ENCODE results near the gene CACNB2. TPM values are rescaled to one million over a fixed set of nuclear protein-coding genes. Genes with fewer than 3 reads are reported as not detected.

Gene CACNB2
- total and polyA plus RNA-seq, 2 donors (not counting 3 experiments of a cell fraction or from before 2014, with no cell fraction given) = not detected

- Histone ChIP-seq H3K27me3 (ENCODE audit: control insufficient read depth in 2 of 2, insufficient read depth in 2 of 2, low read length in 2 of 2) (no peaks in the 10 kb centered on the region), H3K4me1 (ENCODE audit: control insufficient read depth, extremely low read depth, insufficient read depth, low read length) (no peaks in the 10 kb centered on the region), H3K9me3 (replicated peaks; ENCODE audit: control insufficient read depth, insufficient read depth, low read length) (no peaks in the 10 kb centered on the region), H3K4me2 (ENCODE audit: insufficient read depth, low read length) (no peak overlapping the region), H3K9ac (replicated peaks; ENCODE audit: extremely low read depth, insufficient read depth, low read length) (no peak overlapping the region), H3K4me3 (replicated peaks in 1 of 3; ENCODE audit: insufficient read depth in 1 of 3, low read depth in 1 of 3, low read length in 3 of 3) (no peak overlapping the region), H3K27ac (ENCODE audit: insufficient read depth, low read depth, low read length) (no peak overlapping the region), H3K9me1 (replicated peaks; ENCODE audit: control insufficient read depth, extremely low read depth, insufficient read depth, low read length) (no peaks in the 10 kb centered on the region), H3K36me3 (ENCODE audit: control insufficient read depth in 2 of 2, extremely low read depth in 1 of 2, insufficient read depth in 2 of 2, low read length in 2 of 2) (no peaks in the 10 kb centered on the region), H2AFZ (ENCODE audit: low read depth, low read length) (no peak overlapping the region), H4K20me1 (replicated peaks; ENCODE audit: control insufficient read depth, extremely low read depth, insufficient read depth, low read length) (no peaks in the 10 kb centered on the region), H3K79me2 (ENCODE audit: control insufficient read depth, insufficient read depth, low read length) (no peaks in the 10 kb centered on the region)
- ChIA-PET CTCF (interaction anchor here (1.1 kb wide), 1 partner anchor 9 kb away, joined by 4 read pairs; no protein-coding TSS in a partner anchor), POLR2A (no interaction called here)
- intact Hi-C loops (cut with micrococcal nuclease) = no loop called here
- DNase-seq (ENCODE audit: low read depth, low spot score) (no peak), FAIRE-seq (no peak)
- dilution Hi-C loops (cut with MboI; ENCODE audit: extremely low pct_ligation_motif_present, low sequenced_read_pairs) = no loop called here
- BruUV-seq (replicated peaks) = no TSS peak
- TF ChIP-seq MAX (IDR thresholded peaks at IDR 0.05; ENCODE audit: insufficient read depth, insufficient read length) = no peak
- no peak for TF ChIP-seq POLR2A (IDR thresholded peaks at IDR 0.05; ENCODE audit: low read depth, low read length)
- TF ChIP-seq MYC (IDR thresholded peaks at IDR 0.05; ENCODE audit: low read depth, low read length) = no peak
- TF ChIP-seq EZH2 (IDR thresholded peaks at IDR 0.05; ENCODE audit: borderline replicate concordance, low read depth, low read length, severe bottlenecking) = no peak
- TF ChIP-seq POLR2AphosphoS5 (IDR thresholded peaks at IDR 0.05; ENCODE audit: insufficient read depth, low read depth, low read length) = no peak
- TF ChIP-seq JUN (IDR thresholded peaks at IDR 0.05; ENCODE audit: borderline replicate concordance, insufficient read depth, insufficient read length, low read depth) = no peak
- TF ChIP-seq CTCF (IDR thresholded peaks at IDR 0.05; ENCODE audit: extremely low read depth in 1 of 2, insufficient read depth in 1 of 2, low read depth in 1 of 2, low read length in 2 of 2) = no peak
- TF ChIP-seq FOS (IDR thresholded peaks at IDR 0.05; ENCODE audit: borderline replicate concordance, insufficient read depth, low read length) = no peak
- TF ChIP-seq GATA2 (IDR thresholded peaks at IDR 0.05; ENCODE audit: insufficient read depth, insufficient read length, low read depth, low read length) = no peak
These were observed 45.4 kb downstream of the CACNB2 start for GRCh38 chr10:18185621-18186020.

Data from endothelial cell of umbilical vein (primary cell).